Body of pancreas (tissue), 4 donors: ENCODE measurements around the gene KLHL17. TPM values are rescaled to one million over a fixed set of nuclear protein-coding genes. Genes with fewer than 3 reads are reported as not detected.

Experiments used
- ATAC-seq: fragments of 150-250 bp; one replicate; pipeline ENCODE4 v1.9.1; 2016
- DNase-seq, 4 donors: peaks; one replicate each; pipeline ENCODE4 v3.0.0-alpha.2; 2019
- H3K27ac ChIP-seq, 4 donors: fragments of 200-600 bp; sonication (generic); 1 replicate in 3 of 4; 2 replicates in 1 of 4; pipeline versions ENCODE4 v1.5.1 to v1.6.1; 2016 to 2019; ENCODE audit warnings: mild to moderate bottlenecking in 1 of 4, mixed read lengths in 1 of 4, moderate library complexity in 1 of 4
- H3K27me3 ChIP-seq, 2 donors: fragments of 200-600 bp; sonication (generic); one replicate each; pipeline ENCODE4 v1.6.0; 2016; ENCODE audit warnings: mild to moderate bottlenecking in 1 of 2
- H3K36me3 ChIP-seq, 2 donors: fragments of 200-600 bp; sonication (generic); replicated peaks in 1 of 2; 2 replicates each; pipeline ENCODE4 v1.5.1; 2016; ENCODE audit warnings: low read depth in 2 of 2; ENCODE audit not compliant: insufficient read depth in 1 of 2
- H3K4me1 ChIP-seq: fragments of 200-600 bp; sonication (generic); one replicate; pipeline ENCODE4 v1.6.0; 2016
- H3K4me3 ChIP-seq, 2 donors: fragments of 200-600 bp; sonication (generic); 1 replicate in 1 of 2; 2 replicates in 1 of 2; pipeline ENCODE4 v1.5.1; 2016 to 2019
- H3K9me3 ChIP-seq, 3 donors: fragments of 200-600 bp; sonication (generic); 1 replicate in 2 of 3; 2 replicates in 1 of 3; pipeline ENCODE4 v1.5.1; 2016
- CTCF ChIP-seq, 7 experiments: fragments of 450-650 bp in 4 of 7; fragments of 200-600 bp in 3 of 7; sonication (generic) in 3 of 7; IDR thresholded peaks; one replicate each; pipeline ENCODE4 v1.5.1; 2016 to 2019; ENCODE audit warnings: antibody characterized with exemption in 7 of 7
- POLR2A ChIP-seq, 3 donors: fragments of 450-650 bp; IDR thresholded peaks; one replicate each; pipeline ENCODE4 v1.6.1; 2016; ENCODE audit warnings: antibody characterized with exemption in 3 of 3, mild to moderate bottlenecking in 2 of 3
- WGBS, 2 donors: methylation state at CpG; one replicate each; pipeline ENCODE4 v1.1.5; 2017; 5-methylcytosine and 5-hydroxymethylcytosine counted together
- intact Hi-C: fragments of 100-400 bp; cut with DNase I; formaldehyde crosslinking; loops from one replicate; pipeline ENCODE4 v1.15.1; 2023
- total RNA-seq, 2 donors: library from RNA; depleted of rRNA; stranded (reverse); fragments of >200 nt; gene quantifications; one replicate each; pipeline ENCODE4 v1.1.0, GENCODE V29; 2016

The KLHL17 gene
- total RNA-seq, 2 donors from 2014 or later = 6.0 to 29.0 TPM

DNA sequence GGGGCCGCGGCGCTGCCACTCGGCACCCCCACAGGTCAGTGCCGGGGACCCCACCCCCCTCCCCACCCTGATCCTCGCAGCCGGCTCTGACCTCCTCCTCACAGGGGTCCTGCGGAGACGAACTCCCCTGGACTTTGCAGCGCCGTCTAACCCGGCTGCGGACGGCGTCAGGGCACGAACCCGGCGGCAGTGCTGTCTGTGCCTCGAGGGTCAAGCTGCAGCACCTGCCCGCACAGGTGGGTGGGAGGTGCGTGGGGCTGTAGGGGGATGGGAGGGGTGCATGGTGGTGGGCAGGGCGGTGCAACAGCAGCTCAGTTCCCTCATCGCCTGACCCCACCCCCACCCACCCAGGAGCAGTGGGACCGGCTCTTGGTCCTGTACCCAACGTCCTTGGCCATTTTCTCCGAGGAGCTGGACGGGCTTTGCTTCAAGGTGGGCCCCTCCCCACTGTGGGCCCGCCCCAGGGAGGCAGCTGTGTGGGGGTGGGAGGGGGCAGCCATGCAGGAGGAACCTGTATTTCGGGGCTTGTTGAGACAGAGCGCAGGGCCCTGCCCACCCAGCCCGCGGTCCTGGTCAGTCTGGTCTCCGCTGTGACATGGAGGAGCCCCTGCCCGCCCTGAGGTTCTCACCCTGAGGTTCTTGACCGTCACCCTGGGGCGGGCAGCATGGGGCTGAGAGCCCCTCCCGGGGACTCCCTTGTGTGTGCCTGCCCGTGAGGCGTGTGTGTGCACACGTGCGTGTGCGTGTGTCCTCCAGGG is 10.8 kb downstream of the KLHL17 start:
- ATAC-seq (no peak), DNase-seq (no peak)
- TF ChIP-seq POLR2A (IDR thresholded peaks at IDR 0.05) (no peak), CTCF (IDR thresholded peaks at IDR 0.05) (no peak)
- Histone ChIP-seq H3K4me3 (no peak overlapping the region), H3K9me3 (no peaks in the 10 kb centered on the region), H3K27me3 (peaks cover 0 to 6% of the 10 kb centered on the region in 2 donors), H3K4me1 (peaks cover 23% of the 10 kb centered on the region), H3K27ac (no peak overlapping the region), H3K36me3 (no peaks in the 10 kb centered on the region)
- 29 to 40% methylated on average over 3 to 38 of the region's 42 CpGs for WGBS, 2 donors
- intact Hi-C loops = no loop called here

- peaks cover 0 to 6% of the 10 kb centered on the region in 2 donors for H3K27me3 ChIP-seq
- WGBS, 2 donors = 52 to 91% methylated on average over 6 to 31 of the region's 34 CpGs
These were observed 11.5 kb downstream of the KLHL17 start for GRCh38 chr1:971751-972506.

DNA sequence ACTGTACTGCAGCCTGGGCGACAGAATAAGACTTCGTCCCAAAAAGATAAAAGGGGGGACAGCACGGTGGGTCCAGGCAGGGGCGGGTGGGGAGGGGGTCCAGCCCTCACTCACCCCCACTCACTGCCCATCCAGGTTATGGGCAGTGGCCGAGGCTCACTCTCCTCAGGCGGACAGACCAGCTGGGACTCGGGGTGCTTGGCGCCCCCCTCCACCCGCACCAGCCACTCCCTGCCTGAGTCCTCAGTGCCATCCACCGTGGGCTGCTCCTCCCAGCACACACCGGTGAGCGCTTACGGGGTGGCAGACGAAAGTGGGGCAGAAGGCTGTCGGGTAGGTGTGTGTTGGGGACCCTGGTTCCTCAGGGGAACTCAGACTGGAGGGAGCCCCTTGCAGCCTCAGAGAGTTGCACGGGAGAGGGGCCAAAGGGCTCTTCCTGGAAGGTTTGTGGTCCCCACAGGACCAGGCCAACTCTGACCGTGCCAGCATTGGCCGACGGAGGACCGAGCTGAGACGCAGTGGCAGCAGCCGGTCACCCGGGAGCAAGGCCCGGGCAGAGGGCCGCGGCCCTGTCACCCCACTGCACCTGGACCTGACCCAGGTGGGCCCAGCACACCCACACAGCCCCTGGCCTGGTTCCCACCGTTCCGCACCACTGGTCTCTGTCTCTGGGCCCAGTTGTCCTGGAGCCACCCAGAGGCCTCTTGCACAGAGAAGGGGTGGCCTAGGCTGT is 12.5 kb downstream of the KLHL17 start:
- Histone ChIP-seq H3K27me3 (peaks cover 0 to 6% of the 10 kb centered on the region in 2 donors), H3K4me3 (no peak overlapping the region), H3K9me3 (no peaks in the 10 kb centered on the region), H3K27ac (no peak overlapping the region), H3K36me3 (no peaks in the 10 kb centered on the region), H3K4me1 (peaks cover 11% of the 10 kb centered on the region)
- intact Hi-C loops = no loop called here
- 69 to 72% methylated on average over 5 to 24 of the region's 28 CpGs for WGBS, 2 donors
- TF ChIP-seq POLR2A (IDR thresholded peaks at IDR 0.05) (no peak), CTCF (IDR thresholded peaks at IDR 0.05) (no peak)
- no peak for ATAC-seq
- DNase-seq = no peak

More at GRCh38 chr1:971751-972506, 11.5 kb downstream of the KLHL17 start:
- TF ChIP-seq POLR2A (IDR thresholded peaks at IDR 0.05) = no peak
- TF ChIP-seq CTCF (IDR thresholded peaks at IDR 0.05) = no peak
- Histone ChIP-seq H3K4me1 (peaks cover 21% of the 10 kb centered on the region), H3K36me3 (no peaks in the 10 kb centered on the region), H3K4me3 (no peak overlapping the region), H3K9me3 (no peaks in the 10 kb centered on the region), H3K27ac (no peak overlapping the region)
- ATAC-seq = no peak
- intact Hi-C loops = no loop called here
- no peak for DNase-seq

GRCh38 chr1:973459-974292 is 13.3 kb downstream of the KLHL17 start:
- Histone ChIP-seq H3K36me3 (no peaks in the 10 kb centered on the region), H3K27ac (no peak overlapping the region), H3K4me1 (peaks cover 10% of the 10 kb centered on the region), H3K4me3 (no peak overlapping the region), H3K27me3 (peaks cover 0 to 6% of the 10 kb centered on the region in 2 donors), H3K9me3 (no peaks in the 10 kb centered on the region)
- WGBS, 2 donors = 68 to 69% methylated on average over 13 to 28 of the region's 28 CpGs
- no peak for TF ChIP-seq POLR2A (IDR thresholded peaks at IDR 0.05)
- no peak for TF ChIP-seq CTCF (IDR thresholded peaks at IDR 0.05)
- ATAC-seq (no peak), DNase-seq (no peak)
- intact Hi-C loops = no loop called here
